HepG2 (cell line): Measurements from ENCODE around the gene MEAK7. TPM values are rescaled to one million over a fixed set of nuclear protein-coding genes. Genes with fewer than 3 reads are reported as not detected.

Source experiments
- HNF4A ChIP-seq: sonication (generic); formaldehyde crosslinking; IDR thresholded peaks from 2 replicates; pipeline ENCODE4 v1.4.0; 2020; ENCODE audit warnings: missing genetic modification reagents
- MED8 ChIP-seq: sonication (generic); formaldehyde crosslinking; IDR thresholded peaks from 2 replicates; pipeline ENCODE4 v1.8.1; 2023; ENCODE audit warnings: mild to moderate bottlenecking, missing genetic modification reagents; ENCODE audit not compliant: insufficient replicate concordance
- NFKBIZ ChIP-seq: IDR thresholded peaks from 2 replicates; pipeline ENCODE4 v1.6.1; 2018; ENCODE audit warnings: missing genetic modification reagents, missing compliant biosample characterization
- NONO ChIP-seq, 2 experiments: fragments of 450-650 bp in 1 of 2; sonication (generic) in 1 of 2; formaldehyde crosslinking in 1 of 2; IDR thresholded peaks in 1 of 2; conservative IDR thresholded peaks in 1 of 2; 2 replicates each; pipeline versions ENCODE4 v1.6.1 to v1.8.0; 2017 to 2022; ENCODE audit warnings: mild to moderate bottlenecking in 1 of 2, missing genetic modification reagents in 1 of 2, moderate library complexity in 1 of 2
- NR2C2 ChIP-seq: sonication (generic); formaldehyde crosslinking; IDR thresholded peaks from 2 replicates; pipeline ENCODE4 v1.4.0; 2020; ENCODE audit warnings: missing genetic modification reagents, mild to moderate bottlenecking, moderate library complexity, borderline replicate concordance
- SIN3A ChIP-seq: IDR thresholded peaks from 2 replicates; pipeline ENCODE4 v1.6.1; 2011; ENCODE audit warnings: low read depth, mild to moderate bottlenecking, control low read depth, low read length, borderline replicate concordance
- SMARCE1 ChIP-seq: fragments of 450-650 bp; IDR thresholded peaks from 2 replicates; pipeline ENCODE4 v1.6.1; 2017; ENCODE audit warnings: borderline replicate concordance
- TCF12 ChIP-seq, 2 experiments: fragments of 450-650 bp in 1 of 2; sonication (generic) in 1 of 2; formaldehyde crosslinking in 1 of 2; IDR thresholded peaks; 2 replicates each; pipeline versions ENCODE4 v1.6.1 to v1.8.0; 2017 to 2022; ENCODE audit warnings: antibody characterized with exemption in 1 of 2, mild to moderate bottlenecking in 1 of 2, missing genetic modification reagents in 1 of 2, moderate library complexity in 1 of 2
- ZBTB3 ChIP-seq: sonication (generic); formaldehyde crosslinking; IDR thresholded peaks from 2 replicates; pipeline ENCODE4 v1.4.0; 2020; ENCODE audit warnings: low read depth, mild to moderate bottlenecking, moderate library complexity, missing genetic modification reagents, borderline replicate concordance
- ZNF337 ChIP-seq: sonication (generic); formaldehyde crosslinking; IDR thresholded peaks from 2 replicates; pipeline ENCODE4 v1.5.1; 2020; ENCODE audit warnings: missing genetic modification reagents, low read depth, mild to moderate bottlenecking, borderline replicate concordance
- ZNF816 ChIP-seq: sonication (generic); formaldehyde crosslinking; IDR thresholded peaks from 2 replicates; pipeline ENCODE4 v1.8.0; 2022; ENCODE audit warnings: missing genetic modification reagents, mild to moderate bottlenecking, borderline replicate concordance
- polyA plus RNA-seq, 8 experiments: library from polyadenylated mRNA; depleted of rRNA in 3 of 8; stranded (reverse) in 7 of 8; unstranded in 1 of 8; fragments of >200 nt; fragmentation: Illumina TruSeq in 4 of 8; extraction: Trizol in 4 of 8; gene quantifications; 2 replicates each; pipeline versions ENCODE4 v1.2.1 to v1.2.3, GENCODE V29; 2011 to 2016; ENCODE audit warnings: low read depth in 4 of 8, missing spikeins in 1 of 8, mixed read lengths in 1 of 8; ENCODE audit not compliant: insufficient read depth in 1 of 8
- total RNA-seq, 5 experiments: library from RNA; depleted of rRNA; stranded (reverse); fragments of >200 nt; fragmentation: Illumina TruSeq; extraction: Trizol; gene quantifications; 2 replicates each; pipeline ENCODE4 v1.2.3, GENCODE V29; 2016; ENCODE audit warnings: low read depth in 1 of 5
- TF ChIP-seq, protein P1 (sequence below): sonication (generic); formaldehyde crosslinking; IDR thresholded peaks from 2 replicates; pipeline ENCODE4 v1.4.0; 2020; ENCODE audit warnings: missing genetic modification reagents, mild to moderate bottlenecking, borderline replicate concordance
- TF ChIP-seq, protein P2 (sequence below): sonication (generic); formaldehyde crosslinking; IDR thresholded peaks from 2 replicates; pipeline ENCODE4 v1.8.1; 2023; ENCODE audit warnings: mild to moderate bottlenecking, missing genetic modification reagents
- TF ChIP-seq, protein P3 (sequence below): sonication (generic); formaldehyde crosslinking; IDR thresholded peaks from 2 replicates; pipeline ENCODE4 v1.8.0; 2022; ENCODE audit warnings: missing genetic modification reagents, mild to moderate bottlenecking, moderate library complexity, borderline replicate concordance
- TF ChIP-seq, protein P4 (sequence below): sonication (generic); formaldehyde crosslinking; IDR thresholded peaks from 2 replicates; pipeline ENCODE4 v1.5.0; 2020; ENCODE audit warnings: missing genetic modification reagents
- TF ChIP-seq, protein P5 (sequence below): IDR thresholded peaks from 2 replicates; pipeline ENCODE4 v1.6.1; 2016; ENCODE audit warnings: control low read depth

MEAK7 gene
- total and polyA plus RNA-seq, 2 of the 13 experiments (the other 11 are each of a cell fraction or from before 2014, with no cell fraction given), result 11.8 to 14.7 TPM

DNA sequence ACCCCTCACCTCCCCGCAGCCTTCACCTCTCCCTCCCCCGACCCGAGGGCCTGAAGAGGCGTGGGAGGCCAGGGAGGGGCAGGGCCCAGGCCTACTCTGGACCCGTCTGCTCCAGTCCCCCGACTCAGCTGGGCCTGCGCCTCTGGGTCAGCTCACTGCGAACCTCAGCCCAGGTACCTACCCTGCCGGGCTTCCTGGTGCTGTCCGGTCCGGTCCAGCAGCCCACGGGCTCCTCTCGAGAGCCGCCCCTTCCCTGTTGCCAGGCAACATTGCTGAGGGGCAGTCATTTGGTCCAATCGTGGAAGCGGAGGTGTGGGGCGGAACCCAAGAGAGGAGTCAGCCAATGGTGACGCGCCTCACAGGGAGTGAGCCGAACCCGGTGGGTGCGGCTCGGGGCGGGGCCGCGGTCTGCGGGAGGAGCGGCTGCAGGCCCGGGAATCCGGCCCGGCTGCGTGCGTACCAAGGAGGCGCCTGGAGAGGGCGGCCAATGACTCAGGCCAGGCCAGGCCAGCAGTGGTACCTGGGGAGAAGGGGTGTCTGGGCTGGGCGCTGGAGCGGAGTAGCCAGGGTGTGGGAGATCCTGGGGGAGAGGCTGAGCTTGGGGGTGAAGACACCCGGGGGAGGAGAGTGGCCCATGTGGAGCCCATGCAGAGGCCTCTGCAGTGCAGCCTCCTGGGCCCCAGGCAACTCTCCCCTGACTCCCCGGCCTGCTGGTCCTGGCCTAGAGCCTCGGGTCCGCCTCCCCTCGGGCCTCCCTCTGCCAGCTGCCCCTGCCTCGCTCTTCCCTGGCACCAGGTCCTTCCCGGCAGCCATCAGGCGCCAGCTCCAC is at the start of gene MEAK7 (continued):
- TF ChIP-seq, protein P1, sequence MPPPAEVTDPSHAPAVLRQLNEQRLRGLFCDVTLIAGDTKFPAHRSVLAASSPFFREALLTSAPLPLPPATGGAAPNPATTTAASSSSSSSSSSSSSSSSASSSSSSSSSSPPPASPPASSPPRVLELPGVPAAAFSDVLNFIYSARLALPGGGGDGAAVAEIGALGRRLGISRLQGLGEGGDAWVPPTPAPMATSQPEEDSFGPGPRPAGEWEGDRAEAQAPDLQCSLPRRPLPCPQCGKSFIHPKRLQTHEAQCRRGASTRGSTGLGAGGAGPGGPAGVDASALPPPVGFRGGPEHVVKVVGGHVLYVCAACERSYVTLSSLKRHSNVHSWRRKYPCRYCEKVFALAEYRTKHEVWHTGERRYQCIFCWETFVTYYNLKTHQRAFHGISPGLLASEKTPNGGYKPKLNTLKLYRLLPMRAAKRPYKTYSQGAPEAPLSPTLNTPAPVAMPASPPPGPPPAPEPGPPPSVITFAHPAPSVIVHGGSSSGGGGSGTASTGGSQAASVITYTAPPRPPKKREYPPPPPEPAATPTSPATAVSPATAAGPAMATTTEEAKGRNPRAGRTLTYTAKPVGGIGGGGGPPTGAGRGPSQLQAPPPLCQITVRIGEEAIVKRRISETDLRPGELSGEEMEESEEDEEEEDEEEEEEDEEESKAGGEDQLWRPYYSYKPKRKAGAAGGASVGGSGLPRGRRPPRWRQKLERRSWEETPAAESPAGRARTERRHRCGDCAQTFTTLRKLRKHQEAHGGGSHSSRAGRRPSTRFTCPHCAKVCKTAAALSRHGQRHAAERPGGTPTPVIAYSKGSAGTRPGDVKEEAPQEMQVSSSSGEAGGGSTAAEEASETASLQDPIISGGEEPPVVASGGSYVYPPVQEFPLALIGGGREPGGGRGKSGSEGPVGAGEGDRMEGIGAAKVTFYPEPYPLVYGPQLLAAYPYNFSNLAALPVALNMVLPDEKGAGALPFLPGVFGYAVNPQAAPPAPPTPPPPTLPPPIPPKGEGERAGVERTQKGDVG (CRISPR knock-in tag), result peak; percentile 82; the same call in 1 of the 2 replicates
- TF ChIP-seq, protein P2, sequence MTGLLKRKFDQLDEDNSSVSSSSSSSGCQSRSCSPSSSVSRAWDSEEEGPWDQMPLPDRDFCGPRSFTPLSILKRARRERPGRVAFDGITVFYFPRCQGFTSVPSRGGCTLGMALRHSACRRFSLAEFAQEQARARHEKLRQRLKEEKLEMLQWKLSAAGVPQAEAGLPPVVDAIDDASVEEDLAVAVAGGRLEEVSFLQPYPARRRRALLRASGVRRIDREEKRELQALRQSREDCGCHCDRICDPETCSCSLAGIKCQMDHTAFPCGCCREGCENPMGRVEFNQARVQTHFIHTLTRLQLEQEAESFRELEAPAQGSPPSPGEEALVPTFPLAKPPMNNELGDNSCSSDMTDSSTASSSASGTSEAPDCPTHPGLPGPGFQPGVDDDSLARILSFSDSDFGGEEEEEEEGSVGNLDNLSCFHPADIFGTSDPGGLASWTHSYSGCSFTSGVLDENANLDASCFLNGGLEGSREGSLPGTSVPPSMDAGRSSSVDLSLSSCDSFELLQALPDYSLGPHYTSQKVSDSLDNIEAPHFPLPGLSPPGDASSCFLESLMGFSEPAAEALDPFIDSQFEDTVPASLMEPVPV (CRISPR knock-in tag), result peak; percentile 97
- peak; percentile 68; the same call in 1 of the 2 replicates for TF ChIP-seq SIN3A
- no peak for TF ChIP-seq NR2C2 (CRISPR knock-in tag)
- TF ChIP-seq NFKBIZ (CRISPR knock-in tag), result no peak
- TF ChIP-seq ZBTB3, result 0 out of 2 replicates have a peak, but pooled peaks have one; percentile 37
- TF ChIP-seq MED8 (CRISPR knock-in tag), result peak; percentile 25
- TF ChIP-seq, protein P3, sequence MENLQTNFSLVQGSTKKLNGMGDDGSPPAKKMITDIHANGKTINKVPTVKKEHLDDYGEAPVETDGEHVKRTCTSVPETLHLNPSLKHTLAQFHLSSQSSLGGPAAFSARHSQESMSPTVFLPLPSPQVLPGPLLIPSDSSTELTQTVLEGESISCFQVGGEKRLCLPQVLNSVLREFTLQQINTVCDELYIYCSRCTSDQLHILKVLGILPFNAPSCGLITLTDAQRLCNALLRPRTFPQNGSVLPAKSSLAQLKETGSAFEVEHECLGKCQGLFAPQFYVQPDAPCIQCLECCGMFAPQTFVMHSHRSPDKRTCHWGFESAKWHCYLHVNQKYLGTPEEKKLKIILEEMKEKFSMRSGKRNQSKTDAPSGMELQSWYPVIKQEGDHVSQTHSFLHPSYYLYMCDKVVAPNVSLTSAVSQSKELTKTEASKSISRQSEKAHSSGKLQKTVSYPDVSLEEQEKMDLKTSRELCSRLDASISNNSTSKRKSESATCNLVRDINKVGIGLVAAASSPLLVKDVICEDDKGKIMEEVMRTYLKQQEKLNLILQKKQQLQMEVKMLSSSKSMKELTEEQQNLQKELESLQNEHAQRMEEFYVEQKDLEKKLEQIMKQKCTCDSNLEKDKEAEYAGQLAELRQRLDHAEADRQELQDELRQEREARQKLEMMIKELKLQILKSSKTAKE (CRISPR knock-in tag), result no peak
- TF ChIP-seq ZNF816, result no peak
- no peak for TF ChIP-seq ZNF337 (CRISPR knock-in tag)
- TF ChIP-seq TCF12 (IDR thresholded peaks at IDR 0.05), result no peak
- peak; percentile 90; the same call in 1 of the 2 replicates for TF ChIP-seq TCF12 (CRISPR knock-in tag; IDR thresholded peaks at IDR 0.05)
- TF ChIP-seq, protein P4, sequence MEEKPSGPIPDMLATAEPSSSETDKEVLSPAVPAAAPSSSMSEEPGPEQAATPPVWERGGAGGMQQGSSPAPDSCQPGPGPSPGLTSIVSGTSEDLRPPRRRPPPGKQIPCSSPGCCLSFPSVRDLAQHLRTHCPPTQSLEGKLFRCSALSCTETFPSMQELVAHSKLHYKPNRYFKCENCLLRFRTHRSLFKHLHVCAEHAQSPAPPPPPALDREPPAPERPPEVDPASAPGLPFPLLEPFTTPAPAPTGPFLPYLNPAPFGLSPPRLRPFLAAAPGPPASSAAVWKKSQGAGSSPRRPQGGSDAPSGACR, result peak; percentile 71
- no peak for TF ChIP-seq HNF4A
- no peak for TF ChIP-seq NONO (IDR thresholded peaks at IDR 0.05)
- no peak; the same call in 1 of the 2 replicates for TF ChIP-seq NONO (CRISPR knock-in tag; conservative IDR thresholded peaks at IDR 0.05)
- no peak for TF ChIP-seq SMARCE1
- TF ChIP-seq, protein P5, sequence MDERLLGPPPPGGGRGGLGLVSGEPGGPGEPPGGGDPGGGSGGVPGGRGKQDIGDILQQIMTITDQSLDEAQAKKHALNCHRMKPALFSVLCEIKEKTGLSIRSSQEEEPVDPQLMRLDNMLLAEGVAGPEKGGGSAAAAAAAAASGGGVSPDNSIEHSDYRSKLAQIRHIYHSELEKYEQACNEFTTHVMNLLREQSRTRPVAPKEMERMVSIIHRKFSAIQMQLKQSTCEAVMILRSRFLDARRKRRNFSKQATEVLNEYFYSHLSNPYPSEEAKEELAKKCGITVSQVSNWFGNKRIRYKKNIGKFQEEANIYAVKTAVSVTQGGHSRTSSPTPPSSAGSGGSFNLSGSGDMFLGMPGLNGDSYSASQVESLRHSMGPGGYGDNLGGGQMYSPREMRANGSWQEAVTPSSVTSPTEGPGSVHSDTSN, result peak; percentile 100
